Liver (tissue), 9 donors: ENCODE data around the gene SYF2. TPM values are rescaled to one million over a fixed set of nuclear protein-coding genes. Genes with fewer than 3 reads are reported as not detected.

Experiments
- DNase-seq: peaks from one replicate; pipeline ENCODE4 v3.0.0-alpha.2; 2017; ENCODE audit warnings: low spot score
- H3K27ac ChIP-seq, 2 donors: one replicate each; pipeline ENCODE4 v1.7.0; 2013; ENCODE audit warnings: inconsistent platforms in 2 of 2, low read length in 2 of 2, control low read depth in 1 of 2, low read depth in 1 of 2, mild to moderate bottlenecking in 1 of 2
- H3K27me3 ChIP-seq, 4 donors: one replicate each; pipeline versions ENCODE4 v1.6.1 to v1.7.0; 2013; ENCODE audit warnings: low read length in 3 of 4, inconsistent platforms in 1 of 4, mild to moderate bottlenecking in 1 of 4, moderate library complexity in 1 of 4; ENCODE audit not compliant: control insufficient read depth in 4 of 4, insufficient read depth in 4 of 4
- H3K36me3 ChIP-seq, 4 donors: one replicate each; pipeline versions ENCODE4 v1.6.1 to v1.7.0; 2013; ENCODE audit warnings: low read length in 3 of 4, mild to moderate bottlenecking in 3 of 4, low read depth in 1 of 4, moderate library complexity in 1 of 4; ENCODE audit not compliant: control insufficient read depth in 4 of 4, insufficient read depth in 3 of 4
- H3K4me1 ChIP-seq, 4 donors: one replicate each; pipeline versions ENCODE4 v1.6.1 to v1.7.0; 2013; ENCODE audit warnings: low read length in 3 of 4, mild to moderate bottlenecking in 3 of 4, moderate library complexity in 1 of 4; ENCODE audit not compliant: control insufficient read depth in 4 of 4, insufficient read depth in 4 of 4
- H3K4me3 ChIP-seq, 3 donors: one replicate each; pipeline versions ENCODE4 v1.6.1 to v1.7.0; 2013; ENCODE audit warnings: low read length in 3 of 3, control low read depth in 1 of 3, low read depth in 1 of 3, mild to moderate bottlenecking in 1 of 3
- H3K9ac ChIP-seq, 2 donors: one replicate each; pipeline ENCODE4 v1.7.0; 2013; ENCODE audit warnings: low read length in 2 of 2, mild to moderate bottlenecking in 2 of 2, moderate library complexity in 2 of 2, control low read depth in 1 of 2, low read depth in 1 of 2
- H3K9me3 ChIP-seq, 4 donors: one replicate each; pipeline versions ENCODE4 v1.6.1 to v1.7.0; 2013; ENCODE audit warnings: low read length in 3 of 4; ENCODE audit not compliant: control insufficient read depth in 4 of 4
- EGR1 ChIP-seq, 2 donors: IDR thresholded peaks; 2 replicates each; pipeline ENCODE4 v1.6.1; 2016 to 2018; ENCODE audit warnings: antibody characterized with exemption in 2 of 2, low read depth in 2 of 2
- FOXA2 ChIP-seq: IDR thresholded peaks from 2 replicates; pipeline ENCODE4 v1.6.1; 2016; ENCODE audit warnings: antibody characterized with exemption
- GABPA ChIP-seq, 2 donors: IDR thresholded peaks in 1 of 2; conservative IDR thresholded peaks in 1 of 2; 2 replicates each; pipeline ENCODE4 v1.6.1; 2016; ENCODE audit warnings: antibody characterized with exemption in 2 of 2, mild to moderate bottlenecking in 1 of 2, moderate library complexity in 1 of 2
- HNF4A ChIP-seq, 2 donors: conservative IDR thresholded peaks; 2 replicates each; pipeline ENCODE4 v1.6.1; 2016; ENCODE audit warnings: antibody characterized with exemption in 2 of 2, mild to moderate bottlenecking in 2 of 2
- JUND ChIP-seq, 2 donors: IDR thresholded peaks; 2 replicates each; pipeline ENCODE4 v1.6.1; 2016; ENCODE audit warnings: antibody characterized with exemption in 2 of 2
- NR2F2 ChIP-seq: IDR thresholded peaks from 2 replicates; pipeline ENCODE4 v1.6.1; 2016; ENCODE audit warnings: antibody characterized with exemption
- RAD21 ChIP-seq, 2 donors: IDR thresholded peaks; 2 replicates each; pipeline ENCODE4 v1.6.1; 2016; ENCODE audit warnings: antibody characterized with exemption in 2 of 2, mild to moderate bottlenecking in 2 of 2
- RXRA ChIP-seq, 2 donors: IDR thresholded peaks; 2 replicates each; pipeline ENCODE4 v1.6.1; 2017 to 2018; ENCODE audit warnings: antibody characterized with exemption in 2 of 2, mild to moderate bottlenecking in 1 of 2
- SP1 ChIP-seq: IDR thresholded peaks from 2 replicates; pipeline ENCODE4 v1.6.1; 2018; ENCODE audit warnings: antibody characterized with exemption, mild to moderate bottlenecking
- TAF1 ChIP-seq: conservative IDR thresholded peaks from 2 replicates; pipeline ENCODE4 v1.6.1; 2016; ENCODE audit warnings: antibody characterized with exemption, mild to moderate bottlenecking
- YY1 ChIP-seq: IDR thresholded peaks from 2 replicates; pipeline ENCODE4 v1.6.1; 2016; ENCODE audit warnings: antibody characterized with exemption, mild to moderate bottlenecking
- WGBS: extraction: QIAGEN DNeasy Blood & Tissue Kit; methylation state at CpG from one replicate; pipeline ENCODE4 v1.1.7; 2013; 5-methylcytosine and 5-hydroxymethylcytosine counted together
- polyA plus RNA-seq, 2 donors: library from polyadenylated mRNA; stranded (reverse) in 1 of 2; unstranded in 1 of 2; fragments of 200-250 nt in 1 of 2; fragments of >200 nt in 1 of 2; fragmentation: Nextera tagmentation in 1 of 2; extraction: Ambion mirVana in 1 of 2; gene quantifications; one replicate each; pipeline versions ENCODE4 v1.2.1 to v1.2.3, GENCODE V29; 2013 to 2015
- total RNA-seq, 2 donors: library from RNA; depleted of rRNA; stranded (reverse); fragments of >200 nt; gene quantifications; one replicate each; pipeline ENCODE4 v1.2.3, GENCODE V29; 2014
- TF ChIP-seq, protein P1 (sequence below): IDR thresholded peaks from 2 replicates; pipeline ENCODE4 v1.6.1; 2016; ENCODE audit warnings: antibody characterized with exemption
- TF ChIP-seq, protein P2 (sequence below): IDR thresholded peaks from 2 replicates; pipeline ENCODE4 v1.6.1; 2016; ENCODE audit warnings: antibody characterized with exemption
- TF ChIP-seq, protein P3 (sequence below): IDR thresholded peaks from 2 replicates; pipeline ENCODE4 v1.6.1; 2016; ENCODE audit warnings: antibody characterized with exemption, mild to moderate bottlenecking
- donor health status: healthy.
- donor health status: healthy.
- donor health status: healthy.
- donor health status: healthy.
- donor health status: healthy.

The SYF2 gene
- total and polyA plus RNA-seq, 4 donors: 12.0 to 24.0 (median 15.2) TPM

DNA sequence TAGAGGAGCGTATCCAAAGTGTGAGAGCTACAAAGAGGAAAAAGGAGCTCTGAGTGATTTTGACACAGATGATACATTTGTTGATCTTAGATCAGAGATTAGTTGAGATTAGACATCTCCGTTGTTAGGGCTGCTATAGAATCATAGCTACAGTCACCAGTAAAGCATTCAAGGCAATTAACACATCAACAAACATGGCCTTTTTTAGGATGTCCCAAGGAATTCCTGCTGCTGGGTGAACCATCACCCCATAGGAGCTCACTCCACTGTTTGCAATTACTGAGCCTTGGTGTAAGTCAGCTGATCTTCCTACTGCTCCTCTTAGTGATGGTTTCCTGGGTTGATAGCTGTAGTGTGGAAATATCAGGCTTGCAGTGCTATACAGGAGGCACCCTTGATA, 21.6 kb upstream of the SYF2 start (continued):
- TF ChIP-seq, protein P1, sequence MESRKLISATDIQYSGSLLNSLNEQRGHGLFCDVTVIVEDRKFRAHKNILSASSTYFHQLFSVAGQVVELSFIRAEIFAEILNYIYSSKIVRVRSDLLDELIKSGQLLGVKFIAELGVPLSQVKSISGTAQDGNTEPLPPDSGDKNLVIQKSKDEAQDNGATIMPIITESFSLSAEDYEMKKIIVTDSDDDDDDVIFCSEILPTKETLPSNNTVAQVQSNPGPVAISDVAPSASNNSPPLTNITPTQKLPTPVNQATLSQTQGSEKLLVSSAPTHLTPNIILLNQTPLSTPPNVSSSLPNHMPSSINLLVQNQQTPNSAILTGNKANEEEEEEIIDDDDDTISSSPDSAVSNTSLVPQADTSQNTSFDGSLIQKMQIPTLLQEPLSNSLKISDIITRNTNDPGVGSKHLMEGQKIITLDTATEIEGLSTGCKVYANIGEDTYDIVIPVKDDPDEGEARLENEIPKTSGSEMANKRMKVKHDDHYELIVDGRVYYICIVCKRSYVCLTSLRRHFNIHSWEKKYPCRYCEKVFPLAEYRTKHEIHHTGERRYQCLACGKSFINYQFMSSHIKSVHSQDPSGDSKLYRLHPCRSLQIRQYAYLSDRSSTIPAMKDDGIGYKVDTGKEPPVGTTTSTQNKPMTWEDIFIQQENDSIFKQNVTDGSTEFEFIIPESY: no peak
- no peak for TF ChIP-seq JUND (IDR thresholded peaks at IDR 0.05)
- TF ChIP-seq GABPA (IDR thresholded peaks at IDR 0.05 in 1 of 2, conservative IDR thresholded peaks at IDR 0.05 in 1 of 2): no peak
- no peak for TF ChIP-seq TAF1
- no peak for TF ChIP-seq NR2F2
- TF ChIP-seq SP1: no peak
- TF ChIP-seq YY1: no peak
- TF ChIP-seq EGR1 (IDR thresholded peaks at IDR 0.05; ENCODE audit: low read depth in 2 of 2): no peak

DNA sequence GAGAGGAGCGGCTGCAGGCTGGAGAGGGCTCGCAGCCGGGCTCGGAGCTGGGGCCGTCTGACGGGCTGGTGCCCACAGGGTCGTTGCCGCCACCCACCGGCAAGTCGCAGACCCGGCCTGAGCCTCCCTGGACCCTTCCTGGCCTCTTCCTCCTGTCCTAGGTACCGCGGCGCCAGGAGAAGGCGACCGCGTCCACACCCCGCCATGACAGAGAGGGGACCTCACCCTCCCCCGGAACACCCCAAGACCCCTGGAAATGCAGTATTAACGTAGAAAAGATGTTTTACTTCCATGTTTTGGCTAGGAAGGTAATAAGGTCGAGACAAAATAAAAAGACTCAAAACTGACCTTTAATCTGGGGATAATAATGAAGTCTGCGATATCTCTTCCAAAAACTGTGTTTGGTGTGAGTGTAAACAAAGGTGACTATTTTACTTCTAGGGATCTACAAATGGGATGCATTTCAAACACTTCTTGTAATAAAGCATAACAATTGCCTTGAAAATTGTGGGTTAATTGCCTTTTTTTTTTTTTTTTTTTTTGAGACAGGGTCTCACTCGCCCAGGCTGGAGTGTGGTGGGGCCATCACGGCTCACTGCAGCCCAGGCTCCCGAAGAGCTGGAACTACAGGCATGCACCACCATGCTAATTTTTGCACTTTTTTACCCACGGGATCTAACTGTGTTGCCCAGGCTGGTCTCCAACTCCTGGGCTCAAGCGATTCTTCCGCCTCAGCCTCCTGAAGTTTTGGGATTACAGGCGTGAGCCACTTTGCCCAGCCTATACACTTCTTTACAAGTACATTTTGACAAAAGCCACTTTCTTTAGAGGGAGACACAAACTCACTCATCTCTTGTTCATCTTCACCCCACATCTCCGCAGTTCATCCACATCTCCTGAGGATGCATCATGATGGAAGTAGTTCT, 15.8 kb upstream of the SYF2 start:
- Histone ChIP-seq H3K36me3 (peaks cover 7 to 21% (median 20%) of the 10 kb centered on the region in 4 donors), H3K9me3 (no peaks in the 10 kb centered on the region), H3K4me1 (peaks cover 1 to 28% (median 16%) of the 10 kb centered on the region in 4 donors), H3K27me3 (no peaks in the 10 kb centered on the region), H3K27ac (peak overlapping the region; percentile 96 to 98), H3K9ac (peak overlapping the region in 1 of 2 donors; percentile 36), H3K4me3 (peak overlapping the region; percentile 59 to 100 (median 66))
- TF ChIP-seq JUND (IDR thresholded peaks at IDR 0.05) (no peak), TAF1 (no peak), SP1 (no peak), HNF4A (conservative IDR thresholded peaks at IDR 0.05) (no peak), YY1 (peak; percentile 52), RAD21 (IDR thresholded peaks at IDR 0.05) (peak in 1 of 2 donors; percentile 39)
- TF ChIP-seq, protein P2, sequence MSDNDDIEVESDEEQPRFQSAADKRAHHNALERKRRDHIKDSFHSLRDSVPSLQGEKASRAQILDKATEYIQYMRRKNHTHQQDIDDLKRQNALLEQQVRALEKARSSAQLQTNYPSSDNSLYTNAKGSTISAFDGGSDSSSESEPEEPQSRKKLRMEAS: no peak
- DNase-seq: no peak
- WGBS: 26% methylated on average over 30 of the region's 30 CpGs

DNA sequence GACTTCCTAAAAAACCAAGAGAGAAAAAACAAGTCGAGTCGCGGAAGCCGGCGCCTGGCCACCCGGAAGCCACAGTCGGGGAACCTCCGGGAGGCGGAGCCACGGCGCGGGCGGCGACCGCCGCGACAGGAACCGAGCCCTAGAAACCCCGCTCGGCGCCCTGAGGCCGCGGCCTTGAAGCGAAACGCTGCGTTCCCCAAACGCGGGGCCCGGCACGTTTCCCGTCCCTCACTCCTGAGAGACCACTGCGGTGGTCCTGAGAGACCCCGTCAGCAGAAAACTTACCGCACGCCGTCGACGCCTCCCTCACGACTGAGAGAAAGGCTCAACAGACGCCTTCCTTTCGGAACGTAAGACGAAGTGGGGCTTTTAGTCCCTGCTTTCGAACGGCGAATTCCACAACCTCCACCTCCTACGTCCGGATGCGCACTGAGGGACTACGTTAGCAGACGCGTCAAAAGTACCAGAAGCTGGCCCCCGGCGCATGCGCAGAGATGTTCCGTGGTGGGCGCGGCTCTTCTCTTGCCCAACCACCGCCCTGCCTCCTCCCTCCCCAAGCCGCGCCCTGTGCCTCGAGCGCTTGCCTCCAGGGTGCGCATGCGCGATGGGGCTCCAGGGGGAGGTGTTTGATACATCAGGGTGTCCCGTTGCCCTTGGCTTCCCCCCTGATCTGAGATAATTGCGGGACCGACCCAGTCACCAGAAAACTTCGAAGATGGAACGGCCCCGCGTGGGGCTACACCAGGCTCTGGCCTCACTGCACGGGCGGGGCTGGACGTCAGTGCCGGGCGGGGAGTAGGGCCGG, 14.9 kb upstream of the SYF2 start, which contains the start of gene RSRP1:
TSS of gene RSRP1 (minus strand) at position 431 of the 805 bp plus-strand sequence. CDS start 491 bp downstream, outside the sequence.
- H3K4me3 ChIP-seq: peak within 1 kb of the TSS; percentile 66 to 100 (median 99)
- H3K9me3 ChIP-seq: no peaks in the 10 kb centered on the region
- H3K36me3 ChIP-seq: peaks cover 13 to 30% (median 26%) of the 10 kb centered on the region in 4 donors
- H3K4me1 ChIP-seq: peaks cover 1 to 28% (median 16%) of the 10 kb centered on the region in 4 donors
- H3K9ac ChIP-seq: peak within 1 kb of the TSS; percentile 82 to 96
- peak; percentile 74 for TF ChIP-seq SP1
- TF ChIP-seq RXRA (IDR thresholded peaks at IDR 0.05): peak in 1 of 2 donors; percentile 15
- TF ChIP-seq FOXA2: no peak
- TF ChIP-seq, protein P3, sequence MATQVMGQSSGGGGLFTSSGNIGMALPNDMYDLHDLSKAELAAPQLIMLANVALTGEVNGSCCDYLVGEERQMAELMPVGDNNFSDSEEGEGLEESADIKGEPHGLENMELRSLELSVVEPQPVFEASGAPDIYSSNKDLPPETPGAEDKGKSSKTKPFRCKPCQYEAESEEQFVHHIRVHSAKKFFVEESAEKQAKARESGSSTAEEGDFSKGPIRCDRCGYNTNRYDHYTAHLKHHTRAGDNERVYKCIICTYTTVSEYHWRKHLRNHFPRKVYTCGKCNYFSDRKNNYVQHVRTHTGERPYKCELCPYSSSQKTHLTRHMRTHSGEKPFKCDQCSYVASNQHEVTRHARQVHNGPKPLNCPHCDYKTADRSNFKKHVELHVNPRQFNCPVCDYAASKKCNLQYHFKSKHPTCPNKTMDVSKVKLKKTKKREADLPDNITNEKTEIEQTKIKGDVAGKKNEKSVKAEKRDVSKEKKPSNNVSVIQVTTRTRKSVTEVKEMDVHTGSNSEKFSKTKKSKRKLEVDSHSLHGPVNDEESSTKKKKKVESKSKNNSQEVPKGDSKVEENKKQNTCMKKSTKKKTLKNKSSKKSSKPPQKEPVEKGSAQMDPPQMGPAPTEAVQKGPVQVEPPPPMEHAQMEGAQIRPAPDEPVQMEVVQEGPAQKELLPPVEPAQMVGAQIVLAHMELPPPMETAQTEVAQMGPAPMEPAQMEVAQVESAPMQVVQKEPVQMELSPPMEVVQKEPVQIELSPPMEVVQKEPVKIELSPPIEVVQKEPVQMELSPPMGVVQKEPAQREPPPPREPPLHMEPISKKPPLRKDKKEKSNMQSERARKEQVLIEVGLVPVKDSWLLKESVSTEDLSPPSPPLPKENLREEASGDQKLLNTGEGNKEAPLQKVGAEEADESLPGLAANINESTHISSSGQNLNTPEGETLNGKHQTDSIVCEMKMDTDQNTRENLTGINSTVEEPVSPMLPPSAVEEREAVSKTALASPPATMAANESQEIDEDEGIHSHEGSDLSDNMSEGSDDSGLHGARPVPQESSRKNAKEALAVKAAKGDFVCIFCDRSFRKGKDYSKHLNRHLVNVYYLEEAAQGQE: peak; percentile 96
- TF ChIP-seq HNF4A (conservative IDR thresholded peaks at IDR 0.05): peak in 1 of 2 donors; percentile 5
- TF ChIP-seq EGR1 (IDR thresholded peaks at IDR 0.05; ENCODE audit: low read depth in 2 of 2): no peak
- TF ChIP-seq GABPA (IDR thresholded peaks at IDR 0.05 in 1 of 2, conservative IDR thresholded peaks at IDR 0.05 in 1 of 2): peak in 1 of 2 donors; percentile 64
- peak; percentile 99 for TF ChIP-seq TAF1
- peak; percentile 99 for DNase-seq
- H3K27me3 ChIP-seq: no peaks in the 10 kb centered on the region
- WGBS: under 1% methylated on average over 79 of the region's 79 CpGs
- H3K27ac ChIP-seq: peak within 1 kb of the TSS; percentile 96 to 98
